HG03354 (cell line): ENCODE data around the gene MYO18A.
"Not testable (repeated sequence)": the region's sequence is repeated elsewhere in the genome, so short reads cannot be mapped to it uniquely, and the experiment has no call there.

Experiments
- ATAC-seq: cut with Tn5 transposase; IDR thresholded peaks from one replicate; pipeline ENCODE4 v1.9.1; 2021; ENCODE audit warnings: mild to moderate bottlenecking; ENCODE audit not compliant: unreplicated experiment, poor library complexity, severe bottlenecking

The MYO18A gene

DNA sequence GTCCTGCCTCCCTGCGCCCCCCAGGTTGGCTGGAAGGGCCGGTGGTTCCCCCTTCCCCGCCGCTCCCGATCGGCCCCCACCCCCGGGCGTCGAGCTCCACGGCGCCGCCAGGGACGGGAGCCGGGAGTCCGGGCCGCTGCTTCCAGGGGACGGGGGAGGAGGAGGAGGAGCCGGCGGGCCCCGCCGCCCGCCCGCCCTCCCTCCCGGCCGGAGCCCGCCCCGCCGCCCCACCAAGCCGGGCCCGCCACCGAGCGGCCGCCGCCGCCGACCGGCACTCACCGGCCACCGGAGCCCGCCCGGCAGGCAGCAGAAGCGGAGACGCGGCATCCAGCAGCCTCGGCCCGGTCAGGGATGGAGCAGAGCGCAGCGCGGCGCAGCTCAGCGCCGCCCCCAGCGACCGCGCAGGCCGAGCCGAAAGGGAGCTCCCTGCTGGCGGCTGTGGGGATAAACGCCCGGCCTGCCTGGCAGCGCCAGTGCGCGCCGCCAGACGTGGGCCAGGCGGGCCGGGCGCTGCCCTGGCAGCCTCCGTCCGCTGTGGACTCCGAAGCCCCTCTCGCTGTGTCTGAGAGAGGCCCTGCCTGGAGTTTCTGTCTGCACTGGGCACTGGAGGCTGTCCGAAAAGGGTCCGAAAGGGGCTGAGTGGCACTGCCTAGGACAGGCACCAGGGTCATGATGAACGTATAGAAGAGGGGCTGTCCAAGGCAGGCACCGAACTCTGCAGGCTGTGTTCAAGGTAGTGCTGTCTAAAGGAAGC is at the start of gene MYO18A:
MYO18A (minus strand) TSS at position 365 of the 754 bp plus-strand sequence. CDS start 13,458 bp downstream, outside the sequence.
- ATAC-seq, result peak; percentile 80

GRCh38 chr17:29225396-29225795 is 45.2 kb upstream of the MYO18A start:
- no peak for ATAC-seq

GRCh38 chr17:29221338-29221737 is 41.1 kb upstream of the MYO18A start:
- ATAC-seq, result not testable (repeated sequence)

GRCh38 chr17:29219378-29220047 is 39.3 kb upstream of the MYO18A start:
- ATAC-seq, result no peak

GRCh38 chr17:29216856-29217255 is 36.7 kb upstream of the MYO18A start:
- no peak for ATAC-seq

GRCh38 chr17:29216181-29216580 is 36.0 kb upstream of the MYO18A start:
- no peak for ATAC-seq

DNA sequence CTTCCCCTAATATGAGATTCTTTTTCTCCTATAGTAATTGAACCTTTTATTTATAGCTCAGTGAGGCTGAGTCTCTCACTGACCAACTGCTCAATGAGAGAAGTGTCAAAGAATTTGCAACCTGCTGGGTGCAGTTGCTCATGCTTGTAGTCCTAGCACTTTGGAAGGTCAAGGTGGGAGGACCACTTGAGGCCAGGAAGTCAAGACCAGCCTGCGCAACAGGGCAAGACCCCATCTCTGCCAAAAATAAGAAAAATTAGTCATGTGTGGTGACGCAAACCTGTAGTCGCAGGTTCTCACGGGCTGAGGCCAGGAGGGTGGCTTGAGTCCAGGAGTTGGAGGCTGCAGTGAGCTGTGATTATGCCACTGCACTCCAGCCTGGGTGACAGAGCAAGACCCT is 35.5 kb upstream of the MYO18A start:
- no peak for ATAC-seq

GRCh38 chr17:29215174-29215573 is 35.0 kb upstream of the MYO18A start:
- ATAC-seq, result no peak

DNA sequence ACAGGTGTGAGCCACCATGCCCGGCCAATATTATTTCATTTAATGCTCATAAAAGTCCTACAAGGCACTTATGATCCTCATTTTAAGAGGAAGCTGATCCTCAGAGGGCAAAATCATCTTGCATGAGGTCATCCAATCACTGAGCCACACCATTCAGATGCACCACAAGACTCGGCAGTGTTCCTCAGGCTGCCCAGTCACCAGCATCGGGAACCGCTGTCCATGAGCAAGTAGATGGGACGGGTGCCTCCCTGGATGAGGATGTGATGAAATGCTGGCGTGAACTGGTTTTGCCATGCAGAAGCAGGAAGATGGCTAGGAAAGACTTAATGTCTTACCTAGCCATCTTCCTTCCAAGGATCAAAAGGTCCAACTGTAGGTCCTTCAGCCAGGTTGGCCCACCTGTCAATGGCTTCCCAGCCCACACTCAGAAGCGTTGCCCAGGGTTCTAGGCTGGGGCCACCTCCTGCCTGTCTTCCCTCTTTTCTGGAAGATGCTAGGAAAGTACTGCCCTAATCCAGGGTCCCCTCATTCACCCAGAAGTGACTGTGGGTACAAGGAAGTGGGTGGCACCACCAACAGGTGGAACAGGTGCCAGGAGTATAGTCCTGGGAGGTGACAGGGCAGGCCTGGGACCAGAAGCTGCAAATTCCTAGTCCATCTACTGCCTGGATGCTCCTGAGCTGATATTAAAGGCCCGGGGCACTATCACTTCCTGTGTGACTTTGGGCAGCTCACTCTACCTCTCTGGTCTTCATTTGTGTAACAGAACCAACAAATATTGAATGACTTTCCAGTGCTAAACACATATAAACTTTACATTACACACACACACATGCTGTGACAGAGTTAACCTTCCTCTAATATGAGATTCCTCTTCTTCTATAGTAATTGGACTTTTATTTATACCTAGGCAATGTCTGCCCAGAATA is 34.3 kb upstream of the MYO18A start:
- no peak for ATAC-seq

GRCh38 chr17:29212681-29213121 is 32.5 kb upstream of the MYO18A start:
- no peak for ATAC-seq

- ATAC-seq, result no peak
Measured at GRCh38 chr17:29212094-29212631, 32.0 kb upstream of the MYO18A start.

DNA sequence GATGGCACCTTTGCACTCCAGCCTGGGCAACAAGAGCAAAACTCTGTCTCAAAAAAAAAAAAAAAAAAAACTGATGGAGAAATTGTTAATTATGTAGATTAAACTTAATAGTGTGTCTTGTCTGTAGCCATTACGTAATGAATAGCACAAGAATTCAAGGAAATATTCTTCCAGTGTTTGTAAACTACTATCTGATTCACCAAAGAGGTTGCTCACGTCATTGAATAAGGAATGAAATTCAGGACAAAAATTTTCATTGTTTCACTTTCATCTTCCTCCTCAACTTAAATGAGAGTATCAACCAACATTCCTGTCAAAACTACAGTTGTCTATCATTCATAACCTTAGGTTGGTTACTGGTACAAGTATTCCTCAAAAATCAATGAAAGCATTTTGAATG is 30.7 kb upstream of the MYO18A start:
- no peak for ATAC-seq

- no peak for ATAC-seq
Measured at GRCh38 chr17:29209073-29209472, 28.9 kb upstream of the MYO18A start.

- no peak for ATAC-seq
Measured at GRCh38 chr17:29207975-29208374, 27.8 kb upstream of the MYO18A start.

GRCh38 chr17:29205047-29205446 is 24.8 kb upstream of the MYO18A start:
- ATAC-seq, result no peak

DNA sequence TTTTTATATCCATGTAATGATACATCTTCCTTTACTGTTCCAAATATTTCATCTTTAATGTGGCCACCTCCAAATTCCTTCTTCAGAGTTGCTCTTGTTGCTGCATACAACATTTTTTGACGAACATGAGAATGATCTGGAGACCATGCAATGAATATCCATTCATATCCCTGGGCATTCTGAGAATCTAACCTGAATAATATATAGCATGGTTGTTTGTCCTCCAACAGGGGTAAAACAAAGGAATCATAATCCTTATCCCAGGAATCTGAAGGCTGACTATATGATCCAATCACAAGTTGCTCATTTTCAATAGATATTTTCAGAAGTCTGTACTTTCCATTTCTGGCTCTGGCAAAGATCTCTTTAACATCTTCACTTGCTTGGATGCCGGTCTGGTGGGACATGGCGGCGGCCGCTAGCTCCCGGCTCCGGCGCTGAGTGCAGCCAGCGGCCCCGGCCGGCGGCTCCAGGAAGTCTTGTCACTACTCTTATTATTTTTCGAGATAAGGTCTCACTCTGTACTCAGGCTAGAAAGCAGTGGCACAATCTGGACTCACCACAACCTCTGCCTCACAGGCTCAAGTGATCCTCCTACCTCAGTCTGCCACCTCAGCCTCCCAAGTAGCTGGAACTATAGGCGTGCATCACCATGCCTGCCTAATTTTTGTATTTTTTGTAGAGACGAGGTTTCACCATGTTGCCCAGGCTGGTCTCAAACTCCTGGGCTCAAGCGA is 24.0 kb upstream of the MYO18A start:
- not testable (repeated sequence) for ATAC-seq

GRCh38 chr17:29197516-29198272 is 17.5 kb upstream of the MYO18A start:
- no peak for ATAC-seq

GRCh38 chr17:29196769-29197515 is 16.7 kb upstream of the MYO18A start:
- no peak for ATAC-seq
